ENCODE data around the gene TNS3.

TNS3 gene

DNA sequence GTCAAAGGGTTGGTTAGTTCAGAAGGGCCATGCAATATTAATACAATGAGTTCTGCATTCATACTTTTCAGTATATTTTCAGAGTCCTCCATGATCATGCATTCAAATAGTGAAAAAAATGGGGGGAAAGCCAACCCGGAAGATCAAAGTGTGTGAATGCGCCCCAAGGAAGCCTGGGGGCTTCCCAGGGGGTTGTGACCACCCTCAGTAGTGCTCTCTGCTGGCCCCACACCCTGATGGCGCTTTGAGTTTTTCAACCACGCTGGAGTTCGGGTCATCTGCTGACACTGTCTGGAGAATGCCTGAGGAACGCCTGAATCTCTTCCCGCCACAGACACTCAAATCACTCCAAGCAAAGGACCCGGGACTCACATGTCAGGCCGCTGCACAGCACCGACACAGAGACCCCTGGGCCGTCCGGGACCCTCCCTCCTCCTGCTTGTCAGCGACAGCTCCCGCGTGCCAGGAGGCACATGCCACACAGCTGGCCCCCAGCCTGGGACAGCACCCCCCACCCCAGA lies 1.0 kb downstream of the TNS3 start:
- DNase-seq: no peak

- no peak for DNase-seq
Observed at GRCh38 chr7:47580175-47580706, 1.7 kb downstream of the TNS3 start.

DNA sequence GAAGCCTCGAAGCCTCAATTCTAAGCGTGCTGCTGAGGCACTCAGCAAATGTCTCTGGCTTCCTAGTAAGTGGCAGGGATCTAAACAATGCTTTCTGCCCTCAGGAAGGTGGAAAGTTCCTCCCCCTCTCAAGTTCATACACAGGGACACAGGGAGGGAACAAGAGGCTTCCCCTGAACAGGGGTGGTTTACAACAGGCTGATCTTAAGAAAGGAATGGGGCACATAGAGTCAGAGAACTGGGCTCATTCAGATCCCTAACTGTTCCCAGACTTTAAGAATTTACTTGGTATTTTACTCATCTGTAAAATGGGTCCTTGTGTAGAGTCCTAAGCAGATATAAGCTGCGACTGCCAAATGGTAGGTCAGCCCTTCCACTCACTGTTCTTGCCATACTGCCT lies 2.5 kb downstream of the TNS3 start:
- DNase-seq: no peak

GRCh38 chr7:47578579-47579270 lies 3.2 kb downstream of the TNS3 start:
- no peak for DNase-seq

GRCh38 chr7:47577321-47577919 lies 4.5 kb downstream of the TNS3 start:
- DNase-seq: no peak

- no peak for DNase-seq
Observed at GRCh38 chr7:47576866-47577306, 5.0 kb downstream of the TNS3 start.

GRCh38 chr7:47576031-47576865 lies 5.7 kb downstream of the TNS3 start:
- no peak for DNase-seq

DNA sequence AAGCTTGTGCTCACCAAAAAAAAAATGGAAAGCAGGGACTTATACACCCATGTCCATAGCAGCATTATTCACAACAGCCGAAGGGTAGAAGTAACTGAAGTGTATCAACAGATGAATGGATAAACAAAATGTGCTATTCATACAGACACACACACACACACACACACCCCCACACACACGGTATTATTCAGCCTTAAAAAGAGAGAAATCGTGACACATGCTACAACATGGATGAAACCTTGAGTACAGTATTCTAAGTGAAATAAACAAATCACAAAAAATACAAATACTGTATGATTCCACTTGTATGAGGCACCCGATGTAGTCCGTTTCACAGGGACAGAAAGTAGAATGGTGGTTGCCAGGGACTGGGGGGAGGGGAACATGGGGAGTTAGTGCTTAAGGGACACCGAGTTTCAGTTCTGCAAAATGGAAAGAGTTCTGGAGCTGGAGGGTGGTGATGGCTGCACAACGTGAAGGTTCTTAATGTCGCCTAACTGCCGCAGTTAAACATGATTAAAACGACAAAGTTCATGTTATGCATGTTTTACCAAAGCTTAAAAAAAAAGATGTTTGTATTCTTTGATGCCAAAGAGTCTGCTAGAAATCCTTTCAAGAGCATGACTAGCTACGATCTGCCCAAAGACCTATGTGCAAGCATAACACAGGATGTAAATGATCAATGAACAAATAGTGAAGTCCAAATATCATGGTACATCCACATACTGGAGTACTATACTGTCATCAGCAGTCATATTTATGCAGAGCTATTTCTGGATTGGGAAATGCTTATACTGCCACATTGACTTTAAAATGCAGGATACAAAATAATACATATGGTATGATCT lies 7.2 kb downstream of the TNS3 start:
- no peak for DNase-seq

DNA sequence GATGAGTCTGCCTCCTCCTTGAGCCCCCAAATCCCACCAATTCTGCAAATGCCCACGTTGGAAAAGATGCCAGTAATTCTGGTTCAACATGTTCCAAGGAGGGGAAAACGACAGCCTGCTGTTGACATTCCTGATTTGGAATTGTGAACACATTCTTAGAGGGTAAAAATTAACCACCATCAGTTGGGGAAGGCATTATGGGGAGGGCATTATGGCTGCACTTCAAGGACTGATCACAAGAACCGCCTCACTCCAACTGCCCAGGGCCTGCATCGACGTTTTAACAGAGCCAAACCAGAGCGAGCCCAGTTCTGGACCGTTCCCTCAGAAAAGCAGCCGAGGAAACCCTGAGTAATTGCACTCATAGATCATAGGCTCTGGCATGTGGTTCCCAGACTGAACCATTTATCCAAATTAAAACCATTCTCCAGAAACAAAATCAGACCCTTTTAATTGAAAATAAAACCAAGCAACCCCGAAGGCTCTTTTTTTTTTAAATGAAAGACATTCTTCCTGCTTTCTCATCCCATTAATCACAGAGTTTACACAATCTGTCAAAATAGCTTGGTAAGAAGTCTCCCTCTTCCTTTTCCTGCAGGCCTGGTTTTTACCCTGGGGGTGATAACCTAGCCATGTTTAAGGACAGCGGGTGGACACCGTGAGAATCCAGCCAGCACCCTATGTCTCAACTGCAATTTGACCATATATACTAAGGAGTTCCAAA lies 8.0 kb downstream of the TNS3 start:
- no peak for DNase-seq

DNA sequence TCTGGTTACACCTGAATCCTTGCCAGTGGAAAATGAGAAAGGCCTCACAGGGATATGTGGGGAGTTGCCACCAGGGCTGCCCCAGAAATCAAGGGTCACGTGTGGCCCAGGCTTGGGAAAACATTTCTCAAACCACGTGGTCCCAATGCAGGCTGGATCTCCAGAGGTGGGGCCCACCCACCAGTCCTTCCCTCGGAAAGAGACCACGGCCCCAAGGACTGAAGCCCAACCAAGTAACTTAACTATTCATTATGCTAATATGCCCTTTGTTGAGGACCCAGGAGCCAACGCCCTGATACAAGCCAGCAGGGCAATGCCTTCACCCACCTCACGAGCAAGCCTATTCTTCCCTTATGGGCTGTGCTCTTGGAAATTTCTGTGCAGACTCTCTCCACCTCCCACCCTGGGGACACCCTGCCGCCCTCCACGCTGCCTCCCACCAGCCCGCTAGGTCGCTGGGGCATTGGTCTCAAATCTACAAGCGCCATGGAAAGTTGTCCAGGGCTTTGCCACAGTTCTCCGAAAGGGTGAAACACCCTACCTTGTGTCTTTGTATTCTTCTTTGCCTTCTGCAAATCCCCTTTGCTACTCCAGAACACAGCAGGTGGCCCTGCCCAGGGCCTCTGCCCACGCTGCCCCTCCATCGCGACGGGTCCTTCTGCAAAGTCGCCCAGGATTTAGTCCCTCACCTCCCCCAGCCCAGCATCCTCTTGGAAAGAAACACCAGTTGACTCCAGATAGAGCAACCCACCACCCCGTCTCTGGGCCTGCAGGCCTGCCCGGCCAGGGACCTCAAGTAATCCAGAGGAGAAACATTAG lies 8.8 kb downstream of the TNS3 start:
- DNase-seq: no peak

- no peak for DNase-seq
Observed at GRCh38 chr7:47572094-47572445, 9.8 kb downstream of the TNS3 start.

GRCh38 chr7:47571331-47572093 lies 10.4 kb downstream of the TNS3 start:
- no peak for DNase-seq

- DNase-seq: no peak
Observed at GRCh38 chr7:47570649-47571050, 11.3 kb downstream of the TNS3 start.

- no peak for DNase-seq
Observed at GRCh38 chr7:47568547-47568946, 13.4 kb downstream of the TNS3 start.

DNA sequence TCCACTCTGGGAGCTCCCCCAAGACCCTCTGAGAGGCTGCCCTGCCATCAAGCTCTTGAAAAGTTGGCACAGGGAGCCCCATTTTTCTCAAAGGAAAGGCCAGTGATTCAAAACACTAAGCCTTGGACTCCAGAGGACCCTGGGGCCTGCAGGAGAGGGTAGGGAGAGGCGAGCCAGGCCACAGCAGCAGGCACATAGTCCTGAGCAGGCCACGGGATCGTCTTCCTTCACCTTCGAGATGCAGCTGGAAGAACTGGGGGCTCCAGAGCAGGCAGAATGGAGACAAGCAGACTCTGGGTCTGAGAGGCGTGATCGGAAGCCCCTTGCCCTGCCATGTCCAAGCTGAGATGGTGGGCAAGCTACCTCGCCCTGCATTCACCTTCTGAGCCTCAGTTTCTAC lies 13.9 kb downstream of the TNS3 start:
- no peak for DNase-seq

- DNase-seq: no peak
Observed at GRCh38 chr7:47565640-47566250, 16.2 kb downstream of the TNS3 start.

DNA sequence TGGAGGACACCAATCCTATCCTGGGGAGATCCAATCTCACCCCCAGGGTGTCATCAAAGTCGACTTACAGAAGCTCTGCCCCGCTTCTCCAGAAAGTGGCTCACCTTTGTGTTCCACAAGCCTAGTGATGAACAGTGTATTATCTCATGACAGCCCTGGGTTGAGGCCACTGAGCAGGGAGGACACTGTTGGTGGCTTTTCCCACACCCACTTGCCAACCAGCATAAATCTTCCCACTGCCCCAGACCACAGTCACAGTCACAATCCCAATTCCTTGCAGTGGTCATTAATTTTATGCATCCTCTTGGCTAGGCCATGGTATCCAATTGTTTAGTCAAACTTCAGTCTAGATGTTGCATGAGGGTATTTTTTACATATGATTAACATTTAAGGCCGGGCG lies 18.4 kb downstream of the TNS3 start:
- no peak for DNase-seq

DNA sequence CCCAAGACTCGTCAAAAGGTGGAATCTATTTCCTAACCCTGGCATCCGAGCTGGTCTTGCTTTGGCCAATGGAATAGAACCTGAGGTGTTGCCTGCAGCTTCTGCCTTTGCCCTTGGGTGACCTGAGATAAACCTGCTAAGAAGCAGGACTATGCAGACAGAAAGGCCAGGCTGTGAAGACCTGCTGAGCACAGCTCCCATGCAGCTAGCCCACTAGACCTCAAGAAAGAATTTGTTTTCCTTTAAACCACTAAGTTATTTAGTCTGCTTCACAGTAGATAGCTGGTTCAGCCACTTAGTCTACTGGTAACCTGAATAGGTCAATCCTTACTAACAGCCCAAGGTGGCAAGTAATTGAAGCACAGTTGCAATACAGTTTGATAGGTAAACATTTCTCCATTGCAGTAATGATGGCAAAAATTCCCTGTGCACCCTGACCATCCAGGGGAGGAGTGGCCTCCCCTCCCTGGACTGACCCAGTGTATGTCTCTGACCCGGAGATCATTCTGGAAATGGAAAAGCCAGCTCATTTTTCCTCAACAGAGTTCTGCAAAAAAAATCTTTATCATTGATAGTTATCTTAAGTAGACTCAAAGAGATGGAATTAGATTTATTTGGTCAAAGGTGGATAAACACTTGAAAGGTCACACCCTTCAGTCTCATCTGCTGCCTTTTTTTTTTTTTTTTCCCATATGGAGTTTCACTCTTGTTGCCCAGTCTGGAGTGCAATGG lies 20.0 kb downstream of the TNS3 start:
- DNase-seq: no peak

Data from activated CD4-positive, alpha-beta T cell treated with anti-CD3 and anti-CD28 coated beads, Interleukin-10, Interleukin-2, amounts not matched to agents 100 ng/mL and 50 ng/mL, durations not matched to agents 16 hours and 8 hours (primary cell).